T-helper 22 cell (primary cell): ENCODE results near the gene DRC7.
A peak's percentile ranks its signal among the peaks of the same experiment; 100 is the strongest.

Experiments
- DNase-seq: peaks from one replicate; pipeline ENCODE4 v3.0.0-alpha.2; 2020; ENCODE audit warnings: low read depth

Gene DRC7

GRCh38 chr16:57694725-57695679 is at the start of gene DRC7:
TSS of gene DRC7 (plus strand) at chr16:57694806. CDS start at chr16:57697950, 3,144 bp downstream.
- no peak for DNase-seq

GRCh38 chr16:57645169-57645568 is 49.4 kb upstream of the DRC7 start:
- DNase-seq = no peak

- no peak for DNase-seq
Observed at GRCh38 chr16:57645691-57646387, 48.8 kb upstream of the DRC7 start.

- no peak for DNase-seq
Observed at GRCh38 chr16:57646388-57647039, 48.1 kb upstream of the DRC7 start.

DNA sequence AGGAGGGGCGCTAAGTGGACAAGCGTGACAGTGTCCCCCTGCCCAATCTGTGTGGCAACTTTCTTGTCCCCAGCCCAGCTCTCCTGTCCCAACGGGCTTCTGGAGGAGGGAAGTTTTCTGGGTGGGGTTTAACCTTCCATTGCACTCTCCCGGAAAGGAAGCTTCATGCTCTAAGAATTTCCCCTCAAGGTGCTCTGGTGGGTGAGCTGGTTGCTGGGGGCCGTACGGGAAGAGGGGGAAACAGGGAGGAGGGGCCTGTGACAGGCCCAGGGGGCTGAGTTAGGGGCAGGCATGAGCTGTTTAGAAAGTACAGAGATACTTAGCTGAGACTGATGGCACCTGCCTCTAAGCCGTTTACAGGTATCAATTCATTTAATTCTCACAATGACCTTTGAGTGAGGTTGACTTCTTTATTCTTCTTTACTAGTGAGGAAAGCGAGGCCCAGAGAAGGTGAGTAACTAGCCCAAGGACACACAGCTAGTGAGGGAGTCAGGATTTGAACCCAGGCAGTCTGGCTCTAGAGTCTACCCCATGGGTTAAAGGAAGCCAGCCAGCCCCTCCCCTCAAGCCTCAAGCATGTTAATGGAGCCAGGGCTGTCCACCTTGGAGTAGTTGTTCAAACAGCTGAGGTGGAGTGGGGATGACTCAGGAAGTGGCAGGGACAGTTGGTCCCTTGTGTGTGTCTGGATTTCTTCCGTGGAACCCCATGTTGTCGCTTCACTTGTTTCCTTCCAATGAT is 47.3 kb upstream of the DRC7 start:
- no peak for DNase-seq

DNA sequence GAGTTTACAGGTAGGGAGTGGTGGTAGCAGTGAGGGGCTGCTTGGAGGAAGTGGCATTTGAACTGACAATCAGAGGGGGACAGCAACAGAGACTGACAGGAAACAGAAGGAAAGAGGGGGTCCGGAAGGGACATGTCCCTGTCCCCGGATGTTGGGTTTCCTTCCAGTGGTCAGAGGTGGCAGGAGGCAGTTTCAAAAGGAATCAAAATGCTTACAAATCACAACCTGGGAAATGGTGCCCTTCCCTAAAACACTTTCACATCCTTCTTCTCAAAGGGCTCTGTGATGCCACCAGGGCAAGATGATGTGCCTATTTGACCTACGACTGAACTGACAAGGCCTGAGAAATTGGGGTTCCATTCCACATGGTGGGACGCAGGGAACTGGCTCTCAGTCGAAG is 46.5 kb upstream of the DRC7 start:
- DNase-seq = no peak

GRCh38 chr16:57648581-57649442 is 45.8 kb upstream of the DRC7 start:
- peak; percentile 56 for DNase-seq

GRCh38 chr16:57649443-57649751 is 45.2 kb upstream of the DRC7 start:
- DNase-seq = no peak

- no peak for DNase-seq
Observed at GRCh38 chr16:57649846-57650245, 44.8 kb upstream of the DRC7 start.

DNA sequence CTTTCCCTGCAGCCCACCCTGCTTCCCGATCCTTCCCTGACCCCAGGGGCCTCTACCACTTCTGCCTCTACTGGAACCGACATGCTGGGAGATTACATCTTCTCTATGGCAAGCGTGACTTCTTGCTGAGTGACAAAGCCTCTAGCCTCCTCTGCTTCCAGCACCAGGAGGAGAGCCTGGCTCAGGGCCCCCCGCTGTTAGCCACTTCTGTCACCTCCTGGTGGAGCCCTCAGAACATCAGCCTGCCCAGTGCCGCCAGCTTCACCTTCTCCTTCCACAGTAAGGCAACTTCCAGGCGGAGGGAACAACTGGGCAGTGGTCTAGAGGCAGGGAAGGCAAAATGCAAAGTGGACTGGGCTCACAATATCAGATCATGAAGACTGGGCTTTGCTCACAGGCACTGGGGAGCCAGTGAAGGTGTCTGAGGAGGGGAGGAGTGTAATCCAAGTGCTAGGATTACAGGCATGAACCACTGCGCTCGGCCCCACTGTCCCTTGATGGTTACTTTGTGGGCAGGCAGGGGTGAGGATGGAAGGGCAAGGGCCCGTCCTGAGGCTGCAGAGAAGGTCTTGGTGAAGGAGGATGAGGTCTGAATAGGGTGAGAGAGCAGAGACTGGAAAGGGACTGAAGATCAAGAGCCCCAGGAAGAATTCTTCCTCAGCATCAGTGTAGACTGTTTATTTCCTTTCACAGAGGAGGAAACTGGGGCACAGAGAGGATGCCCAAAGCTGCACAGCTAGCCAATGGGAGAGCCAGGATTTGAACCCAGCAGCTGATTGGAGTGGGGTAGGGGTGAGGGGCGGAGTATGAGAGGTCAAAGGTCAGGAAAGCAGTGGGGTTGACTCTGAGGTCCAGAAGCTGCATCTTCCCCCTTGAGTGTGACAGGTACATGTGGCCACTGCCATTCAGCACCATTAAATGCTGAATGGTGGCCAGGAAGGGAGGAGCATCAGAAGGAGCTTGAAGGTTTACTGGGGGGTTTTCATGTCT is 43.0 kb upstream of the DRC7 start:
- no peak for DNase-seq

DNA sequence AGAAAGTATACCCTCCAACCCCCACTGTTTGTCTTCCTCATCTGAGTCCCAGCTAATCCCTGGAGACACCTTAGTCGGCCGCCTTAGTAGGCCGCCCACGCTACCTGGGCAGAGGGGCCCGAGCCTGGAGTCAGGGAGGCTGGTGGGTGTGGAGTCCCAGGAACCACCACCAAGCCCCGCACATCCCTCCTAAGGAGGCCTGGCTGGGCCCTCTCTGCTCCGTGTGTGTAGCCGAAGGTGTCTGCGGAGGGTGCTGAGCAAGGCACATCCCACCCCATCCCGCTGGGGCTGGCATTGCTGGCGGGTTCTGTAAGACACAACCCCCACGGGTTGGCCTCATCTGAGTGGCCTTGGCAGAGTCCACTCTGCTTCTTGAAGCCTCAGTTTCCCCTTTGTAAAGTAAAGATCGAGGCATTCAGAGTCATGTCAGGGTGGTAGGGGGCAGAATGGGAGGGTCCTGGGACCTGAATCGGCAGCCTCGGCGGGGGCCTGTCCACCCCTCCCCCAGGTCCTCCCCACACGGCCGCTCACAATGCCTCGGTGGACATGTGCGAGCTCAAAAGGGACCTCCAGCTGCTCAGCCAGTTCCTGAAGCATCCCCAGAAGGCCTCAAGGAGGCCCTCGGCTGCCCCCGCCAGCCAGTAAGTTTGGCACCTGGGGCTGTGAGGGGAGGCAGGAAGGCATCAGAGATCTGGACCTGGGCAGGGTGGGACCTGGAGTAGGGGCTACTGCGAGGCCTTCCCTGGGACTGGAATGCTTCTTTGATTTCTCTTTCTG is 41.7 kb upstream of the DRC7 start:
- no peak for DNase-seq

DNA sequence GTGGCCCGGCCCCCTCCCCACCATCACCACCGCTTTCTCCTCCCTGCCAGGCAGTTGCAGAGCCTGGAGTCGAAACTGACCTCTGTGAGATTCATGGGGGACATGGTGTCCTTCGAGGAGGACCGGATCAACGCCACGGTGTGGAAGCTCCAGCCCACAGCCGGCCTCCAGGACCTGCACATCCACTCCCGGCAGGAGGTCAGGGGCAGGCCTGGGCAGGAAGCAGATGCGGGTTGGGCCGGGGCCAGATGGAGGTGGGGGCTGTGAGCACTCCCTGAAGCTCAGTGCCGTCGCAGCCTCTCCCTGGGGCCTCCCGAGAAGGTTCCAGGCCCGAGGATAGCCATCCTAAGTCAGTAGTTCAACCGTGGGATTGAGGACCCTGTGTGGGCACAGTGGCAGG is 40.7 kb upstream of the DRC7 start:
- no peak for DNase-seq

GRCh38 chr16:57656342-57656955 is 38.2 kb upstream of the DRC7 start:
- no peak for DNase-seq

DNA sequence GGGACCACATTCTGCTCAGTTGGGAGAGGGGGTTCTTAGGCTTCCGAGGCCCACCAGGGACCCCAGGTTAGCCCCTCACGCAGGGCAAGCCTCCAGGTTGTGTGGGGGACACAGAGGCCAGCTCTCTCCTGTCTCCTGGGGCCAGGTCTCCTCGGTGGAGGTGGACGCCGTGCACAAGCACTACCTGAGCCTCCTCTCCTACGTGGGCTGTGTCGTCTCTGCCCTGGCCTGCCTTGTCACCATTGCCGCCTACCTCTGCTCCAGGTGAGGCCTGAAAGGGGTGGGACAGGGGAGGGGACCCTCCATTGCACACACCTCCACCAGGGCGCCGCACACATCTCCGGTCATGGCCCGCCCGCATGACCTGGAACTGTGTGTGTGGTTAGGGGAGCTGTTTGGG is 37.4 kb upstream of the DRC7 start:
- no peak for DNase-seq

DNA sequence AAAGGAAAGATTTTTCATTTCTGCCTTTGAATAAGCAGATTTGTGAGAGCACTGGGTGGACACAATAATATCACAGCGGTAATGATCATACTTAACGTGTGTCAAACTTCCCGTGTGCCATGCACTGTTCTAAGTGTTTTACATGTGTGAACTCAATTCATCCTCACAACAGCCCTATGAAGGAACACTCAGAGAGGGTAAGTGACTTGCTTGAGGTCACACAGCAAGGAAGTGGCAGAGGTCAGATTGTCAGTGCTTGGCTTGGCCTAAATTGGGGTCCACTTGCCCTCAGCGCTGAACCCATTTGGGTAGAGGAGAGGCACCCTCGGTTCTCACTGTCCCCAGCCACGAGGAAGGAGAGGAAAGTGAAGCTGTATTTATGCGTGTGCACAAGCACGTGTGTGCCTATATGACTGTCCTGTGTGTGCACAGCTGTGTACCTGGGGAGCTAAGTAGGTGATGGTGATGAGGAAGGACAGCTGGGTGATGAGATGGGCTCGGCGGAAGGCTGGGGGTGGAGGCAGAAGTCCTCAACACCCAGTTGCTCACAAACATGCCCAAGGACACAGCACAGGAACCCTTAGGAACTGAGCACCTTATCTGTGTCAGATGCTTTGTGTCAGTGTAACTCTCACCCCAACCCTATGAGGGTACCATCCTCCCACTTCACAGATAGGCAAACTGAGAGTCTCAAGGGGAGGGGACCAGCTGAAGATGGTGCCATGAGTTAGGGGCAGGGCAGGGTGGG is 36.3 kb upstream of the DRC7 start:
- DNase-seq = no peak

GRCh38 chr16:57658878-57659674 is 35.5 kb upstream of the DRC7 start:
- no peak for DNase-seq
